Body of pancreas (tissue), 4 donors: ENCODE data around the gene C1R.

Experiments used
- CTCF ChIP-seq, 7 experiments: fragments of 450-650 bp in 4 of 7; fragments of 200-600 bp in 3 of 7; sonication (generic) in 3 of 7; IDR thresholded peaks; one replicate each; pipeline ENCODE4 v1.5.1; 2016 to 2019; ENCODE audit warnings: antibody characterized with exemption in 7 of 7
- POLR2A ChIP-seq, 3 donors: fragments of 450-650 bp; IDR thresholded peaks; one replicate each; pipeline ENCODE4 v1.6.1; 2016; ENCODE audit warnings: antibody characterized with exemption in 3 of 3, mild to moderate bottlenecking in 2 of 3

GRCh38 chr12:7061596-7061995, 30.6 kb downstream of the C1R start:
- no peak for TF ChIP-seq CTCF (IDR thresholded peaks at IDR 0.05)
- no peak for TF ChIP-seq POLR2A (IDR thresholded peaks at IDR 0.05)
